Stimulated activated CD8-positive, alpha-beta memory T cell treated with anti-CD3 and anti-CD28 coated beads, Interleukin-7, amount 100 ng/mL, for 4 hours (primary cell): Measurements from ENCODE around the gene MON2.
A peak's percentile ranks its signal among the peaks of the same experiment; 100 is the strongest.
"Not testable (repeated sequence)": the region's sequence is repeated elsewhere in the genome, so short reads cannot be mapped to it uniquely, and the experiment has no call there.

Experiments used
- DNase-seq, 2 donors: peaks; one replicate each; pipeline ENCODE4 v3.0.0-alpha.2; 2020; ENCODE audit warnings: low read depth in 2 of 2

MON2 gene

GRCh38 chr12:62466594-62467491 is at the start of gene MON2:
Gene MON2 (plus strand): TSS chr12:62466826. CDS start chr12:62467208, 382 bp downstream.
- DNase-seq: peak; percentile 66 to 87

DNA sequence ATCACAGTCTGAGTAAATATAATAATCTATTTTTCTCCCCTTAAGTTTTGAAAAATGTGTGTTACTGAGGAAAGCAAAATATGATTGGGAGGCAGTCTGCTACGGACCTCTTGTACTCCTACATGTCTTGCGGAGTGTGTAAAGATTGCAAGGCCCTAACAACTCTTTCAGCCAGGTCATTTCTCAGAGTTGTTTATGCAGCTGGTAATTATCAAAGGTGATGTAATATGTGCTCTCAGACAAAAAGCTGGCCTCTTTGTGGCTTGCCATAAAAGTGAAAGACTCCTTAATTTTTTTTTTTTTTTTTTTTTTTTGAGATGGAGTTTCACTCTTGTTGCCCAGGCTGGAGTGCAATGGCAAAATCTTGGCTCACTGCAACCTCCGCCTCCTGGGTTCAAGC is 40.5 kb upstream of the MON2 start:
- no peak for DNase-seq

- no peak for DNase-seq
Observed at GRCh38 chr12:62429457-62429856, 37.2 kb upstream of the MON2 start.

DNA sequence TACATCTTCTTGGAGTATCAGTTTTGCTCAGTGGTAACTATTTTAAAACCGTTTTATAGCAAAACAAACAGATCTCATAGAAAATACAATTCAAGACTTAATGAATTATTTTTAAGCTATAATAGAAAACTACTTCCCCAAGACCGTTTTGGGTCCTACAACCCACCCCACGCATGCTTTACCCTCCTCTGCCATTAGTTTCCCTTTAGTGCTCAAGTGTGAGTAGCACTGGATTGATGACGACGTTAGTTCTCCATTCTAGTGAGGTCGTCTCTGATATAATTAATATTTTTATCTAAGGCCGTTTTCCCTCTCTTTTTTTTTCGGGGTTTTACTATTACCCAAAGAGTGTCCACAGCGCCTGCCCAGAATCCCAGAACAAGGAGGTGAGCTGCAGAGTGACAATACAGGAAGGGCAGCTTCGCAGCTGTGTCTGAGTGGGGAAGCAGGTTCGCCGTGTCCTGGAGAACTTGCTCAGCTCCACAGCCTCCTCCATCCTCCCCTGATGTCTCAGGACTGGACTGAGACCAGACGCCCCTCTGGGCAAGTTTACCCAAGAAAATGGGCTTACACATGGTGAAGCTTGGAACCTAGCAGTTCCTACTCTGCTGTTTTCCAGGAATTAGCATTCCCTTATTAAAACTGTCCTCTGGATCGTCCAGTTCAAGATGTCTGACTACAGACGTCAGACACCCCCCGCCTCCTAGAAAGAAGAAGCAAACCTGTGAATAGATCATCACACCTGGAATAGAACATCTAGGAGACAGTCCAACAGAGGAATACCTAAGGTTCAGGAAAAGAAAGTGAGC is 31.9 kb upstream of the MON2 start:
- DNase-seq: no peak

DNA sequence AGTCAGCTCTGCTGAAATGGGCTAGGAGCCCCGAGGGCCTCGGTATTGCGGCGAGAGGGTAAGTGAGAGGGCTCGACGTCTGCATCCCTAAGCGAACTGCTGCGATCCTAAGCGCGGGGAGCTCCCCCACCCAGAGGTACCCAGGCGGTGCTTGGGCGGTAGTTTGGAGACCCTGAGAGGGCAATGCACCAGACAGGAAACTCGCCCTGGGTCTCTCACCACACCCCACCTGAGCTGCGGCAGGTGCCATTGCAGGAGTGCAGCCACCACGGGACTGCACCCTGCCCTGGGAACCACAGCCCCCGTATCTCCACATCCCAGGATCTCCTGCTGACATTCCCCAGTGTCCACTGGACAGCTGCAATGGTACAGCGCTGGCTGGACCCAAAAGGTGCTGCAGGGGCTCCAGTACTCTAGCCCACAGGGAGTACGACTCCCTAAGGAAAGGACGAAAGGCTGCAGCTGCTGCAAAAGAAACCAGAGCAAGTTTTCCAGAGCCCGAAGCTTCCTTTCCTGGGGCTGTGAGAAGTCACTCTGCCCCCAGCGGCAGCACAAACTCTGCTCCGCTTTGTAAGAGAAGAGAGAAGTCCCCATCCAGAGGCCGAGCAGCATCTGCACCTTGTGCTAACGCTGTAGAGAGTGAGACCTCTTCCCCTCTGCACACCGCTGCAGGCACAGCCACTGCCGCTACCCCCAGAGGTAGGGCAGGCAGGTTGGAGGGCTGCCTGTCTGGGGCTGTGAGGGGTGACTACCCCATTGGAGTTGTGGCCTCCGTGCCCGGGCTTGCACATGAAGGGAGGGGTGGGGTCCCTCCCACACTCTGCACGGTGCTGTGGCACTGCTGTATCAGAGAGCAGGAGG is 31.1 kb upstream of the MON2 start:
- no peak for DNase-seq

DNA sequence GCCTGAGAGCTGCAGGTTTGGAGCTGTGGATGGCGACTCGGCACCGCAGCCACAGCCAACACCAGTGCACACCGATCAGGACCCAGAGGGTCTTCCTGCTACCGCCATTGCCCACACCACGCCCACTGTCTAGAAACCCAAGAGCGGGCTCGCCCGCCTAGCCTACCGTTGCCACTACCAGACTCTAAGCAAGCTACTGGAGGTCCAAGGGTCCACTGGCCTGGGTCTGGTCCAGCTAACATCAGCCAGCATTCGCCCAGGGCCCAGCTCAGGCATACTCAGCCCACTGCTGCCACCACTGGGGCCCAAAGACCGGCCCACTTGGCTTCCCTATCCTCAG is 30.5 kb upstream of the MON2 start:
- no peak for DNase-seq

GRCh38 chr12:62438098-62438692 is 28.4 kb upstream of the MON2 start:
- peak in 1 of 2 donors; percentile 19 for DNase-seq

- DNase-seq: no peak
Observed at GRCh38 chr12:62446754-62447452, 19.7 kb upstream of the MON2 start.

DNA sequence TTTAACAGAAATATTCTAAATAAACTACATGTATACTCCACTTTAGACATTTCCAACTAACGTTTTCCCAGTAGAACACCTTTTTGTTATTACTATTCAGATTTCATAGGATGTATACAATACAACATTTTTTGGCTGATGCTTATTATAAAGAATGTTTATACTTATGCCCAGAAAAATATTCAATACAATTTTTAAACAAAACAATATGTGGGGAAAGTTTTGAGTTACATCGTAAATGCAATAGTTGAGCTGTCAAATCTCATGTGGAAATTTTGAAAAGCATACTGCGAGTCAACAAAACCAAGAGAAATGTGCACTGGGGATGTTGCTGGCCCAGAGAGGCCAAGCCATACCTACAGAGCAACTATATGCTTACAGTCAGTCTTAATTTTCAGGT is 18.2 kb upstream of the MON2 start:
- DNase-seq: no peak

DNA sequence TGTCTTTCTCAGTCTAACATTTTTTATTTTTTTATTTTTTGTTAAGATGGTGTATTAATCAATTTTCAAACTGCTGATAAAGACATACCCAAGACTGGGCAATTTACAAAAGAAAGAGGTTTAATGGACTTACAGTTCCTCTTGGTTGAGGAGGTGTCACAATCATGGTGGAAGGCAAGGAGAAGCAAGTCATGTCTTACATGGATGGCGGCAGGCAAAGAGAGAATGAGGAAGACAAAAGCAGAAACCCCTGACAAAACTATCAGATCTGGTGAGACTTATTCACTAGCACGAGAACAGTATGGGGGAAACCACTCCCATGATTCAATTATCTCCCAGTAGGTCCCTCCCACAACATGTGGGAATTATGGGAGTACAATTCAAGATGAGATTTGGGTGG is 11.2 kb upstream of the MON2 start:
- not testable (repeated sequence) for DNase-seq

GRCh38 chr12:62458626-62459025 is 8.0 kb upstream of the MON2 start:
- DNase-seq: no peak

- no peak for DNase-seq
Observed at GRCh38 chr12:62459976-62460375, 6.7 kb upstream of the MON2 start.

DNA sequence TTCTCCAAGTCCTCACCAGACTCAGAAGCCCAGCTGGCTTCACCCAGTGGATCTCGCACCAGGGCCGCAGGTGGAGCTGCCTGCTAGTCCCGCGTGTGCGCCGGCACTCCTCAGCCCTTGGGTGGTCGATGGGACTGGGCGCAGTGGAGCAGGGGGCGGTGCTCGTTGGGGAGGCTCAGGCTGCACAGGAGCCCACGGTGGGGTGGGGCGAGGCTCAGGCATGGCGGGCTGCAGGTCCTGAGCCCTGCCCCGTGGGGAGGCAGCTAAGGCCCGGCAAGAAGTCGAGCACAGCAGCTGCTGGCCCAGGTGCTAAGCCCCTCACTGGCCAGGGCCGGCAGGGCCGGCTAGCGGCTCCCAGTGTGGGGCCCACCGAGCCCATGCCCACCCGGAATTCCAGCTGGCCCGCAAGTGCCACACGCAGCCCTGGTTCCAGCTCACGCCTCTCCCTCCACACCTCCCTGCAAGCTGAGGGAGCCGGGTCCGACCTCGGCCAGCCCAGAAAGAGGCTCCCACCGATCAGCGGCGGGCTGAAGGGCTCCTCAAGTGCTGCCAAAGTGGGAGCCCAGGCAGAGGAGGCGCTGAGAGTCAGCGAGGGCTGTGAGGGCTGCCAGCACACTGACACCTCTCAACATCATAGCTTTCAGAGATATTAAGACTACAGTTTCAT is 5.3 kb upstream of the MON2 start:
- not testable (repeated sequence) for DNase-seq

- not testable (repeated sequence) for DNase-seq
Observed at GRCh38 chr12:62463252-62463651, 3.4 kb upstream of the MON2 start.

DNA sequence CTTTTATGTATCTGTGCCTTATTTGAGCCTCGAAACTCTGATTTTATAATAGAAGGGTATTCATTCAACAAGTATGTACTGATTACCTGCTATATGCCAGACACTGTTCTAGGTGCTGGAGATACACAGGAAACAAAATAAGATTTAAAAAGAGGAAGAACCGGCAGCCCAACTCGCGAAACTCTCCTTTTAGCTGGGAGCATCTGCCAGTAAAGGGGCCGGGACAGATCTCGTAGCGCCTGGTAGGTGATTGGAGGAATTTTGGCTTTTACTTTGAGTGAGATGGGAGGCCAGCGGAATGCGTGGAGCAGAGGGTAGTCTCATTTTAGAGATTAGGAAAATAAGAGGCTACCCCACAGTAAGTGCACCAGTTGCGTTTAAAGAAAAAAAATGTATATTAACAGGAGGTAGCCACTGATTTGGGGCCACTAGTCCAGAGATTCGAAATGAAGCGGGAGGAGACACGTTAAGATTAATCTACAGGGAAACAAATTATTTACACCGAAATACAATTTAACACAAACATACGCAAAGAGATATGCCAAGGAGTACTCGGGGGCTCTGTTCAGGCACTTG is 520 bp upstream of the MON2 start:
- no peak for DNase-seq

DNA sequence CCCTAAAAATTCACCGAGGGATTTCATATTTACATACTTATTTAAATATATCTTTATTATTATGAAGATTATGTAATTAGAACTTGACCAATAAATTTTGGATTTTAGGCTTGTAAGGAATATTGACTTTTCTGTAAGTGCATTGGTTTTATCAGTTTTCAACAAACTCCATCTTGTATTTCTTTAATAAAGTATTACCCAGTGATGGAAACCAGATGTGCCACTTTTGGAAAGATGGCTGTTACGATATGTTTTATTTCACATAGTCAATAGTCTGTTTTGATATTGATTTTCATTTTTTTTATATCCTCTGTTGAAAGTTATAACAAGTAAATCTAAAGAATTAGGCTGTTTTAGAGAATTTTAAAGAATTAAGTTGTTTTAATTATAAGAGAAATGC is 1.8 kb downstream of the MON2 start:
- DNase-seq: no peak

DNA sequence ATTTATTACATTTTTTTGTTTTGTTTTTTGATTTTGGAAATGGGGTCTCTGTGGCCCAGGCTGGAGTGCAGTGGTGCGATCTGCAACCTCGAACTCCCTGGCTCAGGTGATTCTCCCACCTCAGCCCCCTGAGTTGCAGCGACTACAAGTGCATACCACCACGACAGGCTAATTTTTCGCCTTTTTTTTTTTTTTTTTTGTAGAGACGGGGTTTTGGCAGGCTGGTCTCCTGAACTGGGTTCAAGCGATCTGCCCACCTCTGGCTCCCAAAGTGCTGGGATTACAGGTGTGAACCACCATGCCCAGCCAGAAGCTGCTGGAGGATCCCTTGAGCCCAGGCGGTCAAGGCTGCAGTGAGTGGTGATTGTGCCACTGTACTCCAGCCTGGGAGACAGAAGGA is 2.3 kb downstream of the MON2 start:
- DNase-seq: no peak

DNA sequence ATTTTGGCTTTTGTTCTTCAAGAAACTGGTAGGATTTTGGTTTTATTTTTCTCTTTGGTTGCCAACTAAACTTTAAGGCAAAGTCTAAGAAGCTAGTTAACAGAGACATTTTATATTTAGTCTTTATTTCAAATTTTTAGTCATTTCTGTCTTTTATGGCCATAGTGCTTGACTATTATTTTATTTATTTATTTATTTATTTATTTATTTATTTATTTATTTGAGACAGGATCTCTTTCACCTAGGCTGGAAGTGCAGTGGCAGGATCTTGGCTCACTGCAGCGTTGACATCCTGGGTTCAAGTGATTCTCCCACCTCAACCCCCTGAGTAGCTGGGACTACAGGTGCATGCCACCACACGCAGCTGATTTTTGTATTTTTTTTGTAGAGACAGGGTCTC is 3.1 kb downstream of the MON2 start:
- DNase-seq: no peak

- no peak for DNase-seq
Observed at GRCh38 chr12:62471734-62472133, 5.1 kb downstream of the MON2 start.

DNA sequence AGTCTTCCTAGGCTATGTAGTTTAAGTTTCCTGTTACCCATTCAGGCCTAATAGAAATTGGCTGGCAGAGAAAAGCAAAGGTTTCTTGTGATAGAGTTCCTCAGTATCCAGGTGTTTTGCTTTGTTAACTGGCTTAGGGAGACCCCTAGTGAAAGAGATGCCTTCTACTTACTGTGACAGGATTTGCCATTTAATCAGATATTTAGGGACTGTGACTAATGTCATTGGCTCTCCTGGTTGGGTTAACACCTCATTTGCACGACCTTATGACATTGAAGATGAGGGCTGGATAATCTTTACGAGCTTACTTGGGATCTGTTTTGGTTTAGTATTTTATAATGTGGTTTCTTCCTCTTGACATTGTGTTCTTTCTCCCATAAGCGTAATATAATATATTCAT is 5.8 kb downstream of the MON2 start:
- no peak for DNase-seq
